Right forelimb (tissue), 1 donor: Measurements from ENCODE around the gene AGPAT2.

Source experiments
- DNase-seq: peaks from one replicate; pipeline ENCODE4 v3.0.0-alpha.2; 2018

AGPAT2 gene

DNA sequence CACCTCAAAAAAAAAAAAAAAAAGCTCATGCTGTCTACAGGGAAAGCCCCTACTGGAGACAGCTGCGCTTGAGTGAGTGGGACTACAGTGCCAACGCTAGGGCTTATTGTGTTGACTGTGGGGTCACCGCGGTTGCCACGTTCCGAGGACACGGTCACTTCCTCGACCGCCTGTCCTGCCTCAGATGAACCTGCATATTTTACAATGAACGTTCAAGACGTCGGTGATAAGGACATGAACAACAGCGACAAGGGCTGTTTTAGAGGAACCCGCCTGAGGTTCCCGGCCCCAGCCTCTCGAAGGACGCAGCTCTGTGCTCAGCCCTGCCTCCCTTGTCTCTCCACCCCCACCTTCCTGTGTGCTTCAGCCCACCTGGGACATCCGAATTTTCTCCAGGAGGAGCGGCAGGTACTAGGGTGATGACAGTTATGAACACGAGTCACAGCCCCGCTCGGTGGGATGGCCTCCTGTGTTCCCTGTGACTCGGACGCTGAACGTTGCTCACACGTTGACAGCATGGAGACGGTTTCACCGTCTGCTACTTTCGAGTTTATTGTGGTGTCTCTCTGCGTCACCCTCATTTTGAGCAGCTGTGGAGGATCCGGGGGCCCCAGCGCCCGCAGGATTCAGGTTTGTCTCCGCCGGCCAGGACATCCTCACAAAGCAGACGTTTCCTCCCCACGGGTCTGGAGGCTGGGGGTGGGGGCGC is 13.9 kb upstream of the AGPAT2 start:
- DNase-seq: no peak

DNA sequence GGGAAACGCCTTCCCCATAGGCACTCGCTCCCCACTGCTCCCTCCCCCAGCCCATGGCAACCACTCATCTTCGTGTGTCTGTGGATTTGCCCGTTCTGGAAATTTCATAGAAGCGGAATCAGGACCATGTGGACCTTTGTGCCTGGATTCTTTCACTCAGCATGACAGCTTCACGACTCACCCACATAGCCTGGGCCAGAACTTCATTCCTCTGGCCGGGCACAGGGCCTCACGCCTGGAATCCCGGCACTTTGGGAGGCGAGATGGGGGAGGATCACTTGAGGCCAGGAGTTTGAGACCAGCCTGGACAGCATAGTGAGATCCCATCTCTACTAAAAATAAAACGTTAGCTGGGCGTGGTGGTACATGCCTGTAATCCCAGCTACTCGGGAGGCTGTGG is 13.0 kb upstream of the AGPAT2 start:
- no peak for DNase-seq

DNA sequence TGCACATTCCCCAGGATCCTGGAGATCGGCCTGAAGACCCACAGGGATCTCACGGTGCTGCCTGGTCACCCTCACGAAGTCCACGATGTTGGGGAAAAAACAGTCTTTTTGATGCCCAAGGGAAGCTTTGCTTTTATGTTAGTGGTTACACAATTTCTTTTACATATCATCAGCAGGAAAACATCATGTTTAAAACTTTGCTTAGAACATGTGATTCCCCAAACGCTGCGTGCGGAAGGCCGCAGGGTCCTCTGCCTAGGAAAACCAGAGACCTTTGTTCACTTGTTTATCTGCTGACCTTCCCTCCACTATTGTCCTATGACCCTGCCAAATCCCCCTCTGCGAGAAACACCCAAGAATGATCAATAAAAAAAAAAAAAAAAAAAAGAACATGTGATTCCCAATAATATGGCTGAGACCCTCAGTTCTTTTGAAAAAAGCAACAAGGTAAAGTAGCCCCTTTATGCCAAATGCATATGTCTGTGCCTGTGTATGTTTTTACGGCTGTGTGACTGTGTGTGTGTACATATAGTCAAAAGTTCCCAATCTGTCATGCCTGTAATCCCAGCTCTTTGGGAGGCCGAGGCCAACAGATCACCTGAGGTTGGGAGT is 11.5 kb upstream of the AGPAT2 start:
- no peak for DNase-seq

DNA sequence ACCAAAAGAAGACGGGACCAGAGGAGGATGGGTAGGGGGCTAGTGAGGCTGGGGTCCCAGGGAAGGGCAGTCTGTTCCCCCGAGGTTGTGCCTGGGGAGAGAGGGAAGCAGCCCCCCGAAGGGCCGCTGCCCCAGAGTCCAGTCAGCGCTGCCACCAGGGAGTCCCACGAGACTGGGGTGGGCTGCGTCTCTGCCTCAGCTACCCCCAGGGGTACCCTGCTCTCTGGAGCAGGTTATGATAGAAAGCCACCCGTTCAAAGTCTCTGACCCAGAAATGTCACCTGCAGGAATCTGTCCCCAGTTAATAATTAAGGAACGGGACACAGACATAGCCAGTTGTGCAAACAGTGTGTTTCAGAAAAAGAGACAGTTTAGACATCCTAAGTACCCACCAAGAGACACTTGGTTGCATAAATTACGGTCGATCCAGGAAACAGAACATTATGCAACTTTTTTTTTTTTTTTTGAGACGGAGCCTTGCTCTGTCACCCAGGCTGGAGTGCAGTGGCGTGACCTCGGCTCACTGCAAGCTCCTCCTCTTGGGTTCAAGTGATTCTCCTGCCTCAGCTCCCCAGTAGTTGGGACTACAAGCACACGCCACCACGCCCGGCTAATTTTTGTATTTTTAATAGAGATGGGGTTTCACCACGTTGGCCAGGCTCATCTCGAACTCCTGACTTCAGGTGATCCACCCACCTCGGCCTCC is 10.7 kb upstream of the AGPAT2 start:
- DNase-seq: no peak

DNA sequence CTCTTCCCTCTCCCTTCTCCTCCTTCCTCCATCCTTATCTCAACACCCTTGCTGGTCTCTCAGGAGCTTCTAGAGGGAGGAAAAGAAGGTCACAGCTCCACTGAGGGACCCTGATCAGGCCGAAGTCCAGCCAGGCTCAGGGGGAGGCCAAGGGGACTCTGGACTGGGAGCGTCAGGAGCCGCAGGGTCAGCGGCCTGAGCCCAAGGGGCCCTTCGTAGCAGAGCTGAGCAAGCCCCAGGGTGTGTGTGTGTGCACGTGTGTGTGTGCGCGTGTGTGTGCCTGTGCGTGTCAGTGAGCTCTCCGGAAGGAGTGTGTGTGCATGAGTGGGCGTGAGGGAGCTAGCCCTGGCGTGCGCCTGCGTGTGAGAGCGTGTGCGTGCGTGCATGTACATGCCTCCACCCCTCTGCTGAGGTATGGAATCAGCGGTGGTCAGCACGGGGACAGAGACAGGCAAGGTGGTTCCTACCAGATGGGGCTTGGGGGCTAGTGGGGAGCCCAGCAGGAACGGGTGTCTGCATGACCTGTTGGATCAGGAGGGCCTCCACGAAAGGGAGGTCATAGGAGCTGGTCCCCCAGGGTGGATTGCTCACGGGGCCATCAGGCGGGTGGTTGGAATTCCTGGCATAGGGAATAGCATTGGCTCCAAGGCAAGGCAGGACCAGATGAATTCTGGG is 10.0 kb upstream of the AGPAT2 start:
- DNase-seq: no peak

DNA sequence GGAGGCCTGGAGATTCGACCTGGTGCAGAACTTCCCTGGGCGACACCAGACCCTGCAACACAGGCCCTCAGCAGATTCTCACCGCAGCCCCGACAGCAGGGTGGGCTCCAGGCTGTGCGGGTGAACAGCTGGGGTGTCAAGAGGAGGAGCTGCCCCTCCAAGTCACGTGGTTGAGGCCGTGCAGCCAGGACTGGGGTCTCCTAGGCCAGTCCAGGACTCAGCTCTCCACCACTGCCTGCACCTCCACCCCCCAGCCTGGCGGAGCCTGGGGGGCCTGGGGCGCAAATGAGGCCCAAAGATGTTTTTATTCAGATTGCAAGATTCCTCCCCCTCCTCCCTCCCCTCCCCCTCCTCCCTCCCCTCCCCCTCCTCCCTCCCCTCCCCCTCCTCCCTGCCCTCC is 9.2 kb upstream of the AGPAT2 start:
- DNase-seq: no peak

DNA sequence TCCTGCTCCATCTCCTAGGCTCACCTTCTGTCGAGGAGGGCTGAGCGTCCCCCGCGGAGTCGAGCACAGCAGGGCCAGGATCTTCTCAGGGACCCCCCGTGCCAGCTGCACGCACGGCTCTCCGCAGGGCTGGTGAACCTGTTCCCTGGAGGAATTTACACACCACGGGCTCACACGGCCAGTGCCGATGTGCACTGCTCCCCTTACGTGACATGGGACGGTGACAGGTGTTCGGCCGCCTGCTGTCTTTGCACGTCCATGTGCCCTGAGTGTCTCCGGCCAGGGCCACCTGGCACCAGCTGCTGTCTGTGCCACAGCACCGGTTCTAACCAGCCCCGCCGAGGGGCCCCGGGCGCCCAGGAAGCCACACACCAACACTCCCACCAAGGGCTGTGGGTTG is 8.7 kb upstream of the AGPAT2 start:
- DNase-seq: no peak

DNA sequence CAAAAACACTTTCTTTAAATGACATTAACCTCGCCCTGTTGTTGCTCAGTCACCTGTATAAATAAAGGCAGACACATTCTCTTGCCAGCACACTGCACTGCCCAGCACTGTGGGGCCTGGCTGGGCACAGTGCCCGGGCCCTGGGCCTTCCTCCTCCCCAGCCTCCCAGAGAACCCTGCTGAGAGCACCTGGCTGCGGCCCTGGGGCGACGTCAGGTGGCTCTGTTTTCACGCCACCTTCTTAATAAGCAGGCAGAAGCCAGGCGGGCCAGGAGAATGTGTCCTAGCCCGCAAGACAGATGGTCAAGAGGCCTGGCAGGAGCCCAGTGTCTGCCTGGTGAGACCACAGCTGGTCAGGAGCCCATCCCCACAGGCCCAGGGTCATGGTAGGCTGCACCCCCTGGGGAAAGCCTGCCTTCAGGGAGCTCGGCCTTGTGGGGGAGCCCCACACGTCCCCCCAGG is 8.2 kb upstream of the AGPAT2 start:
- DNase-seq: no peak

DNA sequence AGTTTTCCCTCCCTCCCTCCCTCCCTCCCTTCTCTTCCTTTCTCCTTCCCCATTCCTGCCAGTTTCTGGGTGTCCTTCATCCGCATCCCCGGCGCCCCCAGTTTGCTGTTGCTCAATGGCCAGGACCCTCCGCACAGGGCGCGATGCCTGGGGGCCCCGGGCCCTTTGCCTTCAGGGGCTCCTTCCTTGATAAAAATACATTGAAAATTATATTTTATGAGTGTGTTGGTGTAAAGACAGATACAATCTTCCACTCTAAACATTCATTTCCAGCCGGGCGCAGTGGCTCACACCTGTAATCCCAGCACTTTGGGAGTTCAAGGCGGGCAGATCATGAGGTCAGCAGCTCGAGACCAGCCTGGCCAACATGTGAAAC is 7.6 kb upstream of the AGPAT2 start:
- no peak for DNase-seq

DNA sequence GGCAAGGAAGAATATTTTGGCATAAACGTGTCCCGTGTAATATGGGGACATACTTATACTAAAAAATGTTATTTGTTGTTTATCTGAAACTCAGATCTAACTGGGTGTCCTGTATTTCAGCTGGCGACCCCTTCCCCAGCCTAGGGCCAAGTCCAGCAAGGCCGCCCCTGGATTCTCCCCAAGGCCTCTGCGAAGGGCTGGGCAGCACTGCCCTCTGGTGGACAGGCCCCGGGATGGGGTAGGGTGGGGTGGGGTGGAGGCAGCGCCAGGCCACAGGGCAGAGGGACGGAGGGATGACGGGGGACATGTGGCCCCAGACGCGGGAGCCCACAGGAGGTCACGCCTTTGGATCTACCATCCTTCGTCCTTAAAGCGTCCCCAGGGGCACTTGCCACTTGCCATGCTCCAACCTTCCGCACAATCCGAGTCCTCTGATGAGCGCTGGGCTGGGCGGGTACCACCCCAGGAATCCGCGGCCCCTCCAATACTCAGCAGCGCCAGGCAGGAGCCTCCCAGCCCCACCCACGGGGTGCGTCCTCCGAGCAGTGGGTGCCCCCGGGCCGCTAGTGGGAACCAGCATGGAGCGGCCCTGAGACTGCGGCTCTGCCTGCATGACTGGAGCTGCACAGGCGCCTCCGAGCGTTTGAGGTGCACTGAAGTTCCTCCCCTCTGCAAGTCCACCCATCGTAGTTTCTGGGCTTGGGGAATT is 7.1 kb upstream of the AGPAT2 start:
- DNase-seq: no peak

DNA sequence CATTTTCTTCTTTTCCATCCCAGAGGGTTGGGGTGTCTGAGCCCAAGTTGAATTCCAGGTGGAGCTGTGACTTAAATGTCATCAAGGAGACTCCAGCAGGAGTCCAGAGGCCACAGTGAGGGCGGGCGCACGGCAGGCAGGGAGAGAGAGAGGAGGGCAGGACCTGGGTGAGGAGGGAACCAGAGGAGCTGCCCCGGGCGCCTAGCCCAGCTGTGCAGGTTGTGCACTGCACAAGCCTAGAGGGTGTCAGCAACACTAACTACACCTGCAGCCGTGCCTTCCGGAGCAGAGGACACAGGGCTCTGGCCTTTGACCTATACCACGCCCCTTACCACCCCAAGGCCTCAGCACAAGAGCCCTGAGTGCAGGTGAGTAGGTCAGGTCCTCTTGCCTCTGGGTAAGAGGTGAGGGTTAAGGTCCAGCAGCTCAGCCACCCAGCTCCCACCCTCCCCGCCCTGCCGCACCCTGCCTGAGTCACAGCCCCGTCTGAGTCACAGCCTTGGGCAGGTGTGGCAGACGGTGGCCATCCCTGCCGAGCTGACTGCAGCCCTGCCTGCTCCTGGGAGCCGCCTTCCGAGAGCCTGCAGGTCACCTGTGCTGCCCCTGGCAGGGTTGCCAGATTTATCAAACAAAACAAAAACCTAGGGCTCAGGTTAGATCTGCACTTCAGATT is 6.4 kb upstream of the AGPAT2 start:
- DNase-seq: no peak

DNA sequence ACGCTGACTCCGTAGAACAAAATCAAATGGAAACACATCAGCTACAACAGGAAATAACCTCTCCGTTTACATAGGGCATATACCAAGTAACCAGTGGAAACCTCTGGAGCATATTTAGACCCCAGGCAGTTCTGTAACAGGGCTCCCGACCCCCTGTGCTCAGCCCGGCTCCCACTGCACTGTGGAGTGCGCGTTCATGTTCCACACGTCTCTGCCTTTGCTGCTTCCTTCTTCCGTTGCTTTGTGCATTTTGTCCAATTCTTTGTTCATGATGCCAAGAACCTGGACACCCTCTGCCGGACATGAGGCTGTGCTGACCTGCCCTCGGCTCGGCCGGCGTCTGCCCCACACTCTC is 5.9 kb upstream of the AGPAT2 start:
- DNase-seq: no peak

DNA sequence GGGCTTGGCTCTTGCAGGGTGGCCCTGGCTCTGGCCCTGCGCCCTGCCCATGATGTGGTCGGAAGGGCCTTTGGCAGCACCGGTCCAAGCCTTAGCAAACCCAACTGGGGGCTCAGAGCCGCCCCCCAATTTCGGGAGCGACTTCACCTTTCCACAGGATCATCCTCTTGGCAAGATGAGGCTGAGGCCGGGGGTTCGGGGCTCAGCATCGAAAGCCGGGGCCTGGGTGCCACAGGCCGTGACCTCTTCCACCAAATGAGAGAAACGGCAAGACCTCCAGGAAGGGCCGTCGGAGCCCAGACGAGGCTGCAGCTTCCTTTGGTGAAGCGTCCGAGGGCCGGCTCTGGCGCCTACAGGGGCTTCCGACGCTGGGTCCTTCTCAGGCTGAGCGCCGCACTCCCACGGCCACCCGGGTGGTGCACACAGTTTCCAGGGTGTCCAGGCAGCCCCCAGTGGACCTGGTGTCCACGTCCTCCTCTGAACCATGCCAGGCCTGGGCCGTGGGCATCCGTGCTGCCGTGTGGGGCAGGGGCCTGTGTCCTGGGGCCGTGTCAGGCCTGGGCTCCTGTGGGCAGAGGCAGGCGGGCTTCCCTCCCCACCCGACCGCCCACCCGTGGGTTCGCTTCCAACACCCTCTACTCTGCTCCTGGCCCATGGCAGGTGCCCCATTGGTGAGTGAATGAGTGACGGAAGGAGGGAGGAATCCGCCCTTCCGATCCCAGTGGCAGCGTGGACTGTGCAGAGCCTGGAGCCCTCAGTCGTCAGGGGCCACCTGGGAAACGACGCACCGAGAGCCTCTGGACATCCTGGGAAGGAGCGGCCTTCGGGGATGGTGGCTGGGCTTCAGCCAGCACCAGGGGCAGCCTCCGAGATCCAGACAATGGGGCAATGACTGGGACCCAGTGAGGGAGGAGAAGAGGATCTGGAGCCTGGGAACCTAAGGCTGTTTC is 5.2 kb upstream of the AGPAT2 start:
- no peak for DNase-seq

DNA sequence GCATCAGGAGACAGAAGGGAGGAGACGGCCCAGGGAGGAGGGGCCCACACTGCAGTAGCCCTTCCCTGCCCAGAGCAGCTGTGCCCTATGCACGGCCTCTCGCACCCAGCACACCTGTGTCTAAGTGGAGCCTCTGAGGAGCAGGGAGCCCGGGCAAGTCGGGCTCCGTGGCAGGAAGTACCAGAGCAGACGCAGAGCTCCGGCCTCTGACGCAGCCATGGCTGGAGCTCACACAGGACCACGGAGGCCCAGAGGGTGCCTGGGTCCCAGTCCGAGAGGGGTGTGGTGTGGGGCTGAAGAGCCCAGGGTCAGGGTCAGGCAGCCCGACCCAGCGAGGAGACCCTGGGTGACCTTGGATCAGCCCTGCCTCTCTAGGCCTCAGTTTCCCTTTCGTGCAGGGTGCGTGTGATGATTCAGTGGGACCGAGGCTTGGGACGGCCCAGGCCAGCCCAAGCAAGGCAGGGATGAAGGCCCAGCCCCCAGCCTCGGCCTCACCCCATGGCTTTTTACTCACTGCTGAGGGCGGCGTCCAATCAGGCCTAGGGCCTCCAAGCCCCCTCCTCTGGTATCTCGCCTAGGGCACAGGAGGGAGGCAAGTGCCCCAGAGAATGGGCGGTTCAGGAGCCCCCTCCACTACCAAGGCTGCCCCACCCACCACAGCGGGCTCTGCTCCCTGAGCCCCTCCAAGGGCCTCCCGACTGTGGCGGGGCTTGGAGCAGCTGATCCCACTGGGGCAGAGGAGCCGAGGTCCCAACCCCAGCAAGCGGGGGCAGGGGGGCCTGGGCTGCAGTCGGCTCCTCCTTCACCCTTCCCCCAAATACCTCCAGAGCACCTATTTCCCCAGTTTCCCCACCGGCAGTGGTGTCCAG is 4.3 kb upstream of the AGPAT2 start:
- no peak for DNase-seq

DNA sequence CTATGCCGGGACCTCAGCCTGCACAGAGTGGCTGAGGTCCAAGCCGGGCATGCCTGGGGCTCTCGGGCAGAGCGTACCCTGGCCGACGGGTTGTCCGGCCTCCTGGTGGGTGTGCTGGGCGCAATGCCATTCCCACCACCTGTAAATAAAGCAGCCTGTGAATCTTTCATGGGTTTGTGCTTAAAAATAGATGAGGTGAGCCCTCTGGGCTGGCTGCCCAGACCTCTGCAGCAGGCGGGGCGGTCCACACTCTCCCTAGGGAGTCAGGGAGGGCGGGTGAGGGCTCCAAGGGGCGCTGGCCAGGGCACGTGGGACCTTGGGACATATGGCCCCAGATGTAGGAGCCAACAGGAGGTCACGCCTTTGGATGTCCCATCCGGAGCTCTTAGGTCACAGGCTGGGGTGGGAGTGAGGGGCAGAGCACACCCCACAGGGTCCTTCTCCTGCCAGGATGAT is 3.6 kb upstream of the AGPAT2 start:
- no peak for DNase-seq

DNA sequence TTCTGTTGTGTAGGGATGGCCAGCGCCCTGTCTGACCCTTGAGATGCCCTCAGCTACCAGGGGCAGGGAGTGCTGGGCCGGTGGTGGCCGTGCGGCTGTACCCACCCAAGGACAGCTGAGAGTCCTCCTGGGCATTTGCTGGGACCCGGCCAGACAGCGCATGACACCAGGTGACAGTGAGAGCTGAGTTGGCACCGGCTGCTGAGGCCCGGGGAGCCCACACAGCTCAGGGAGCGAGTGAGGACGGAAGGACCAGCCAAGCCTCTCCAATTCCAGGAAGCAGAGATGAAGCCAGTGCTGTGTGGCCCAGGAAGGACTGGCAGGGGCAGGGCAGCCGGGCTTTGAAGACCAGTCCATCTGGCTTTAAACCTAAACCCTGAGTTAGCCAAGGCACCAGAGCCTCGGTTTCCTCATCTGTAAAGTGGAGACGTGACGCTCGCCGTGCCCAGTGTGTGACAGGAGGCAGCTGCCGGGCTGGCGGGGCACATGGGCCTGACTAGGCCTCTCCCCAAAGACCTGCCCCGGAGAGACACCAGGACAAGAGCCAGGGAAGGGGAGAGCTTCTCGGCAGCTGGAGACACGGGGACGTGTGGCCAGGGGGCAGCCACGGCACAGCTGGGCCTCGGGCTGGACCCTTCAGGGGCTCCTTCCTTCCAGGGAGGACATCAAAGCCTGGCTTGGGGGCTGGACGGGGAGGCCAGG is 3.0 kb upstream of the AGPAT2 start:
- no peak for DNase-seq

DNA sequence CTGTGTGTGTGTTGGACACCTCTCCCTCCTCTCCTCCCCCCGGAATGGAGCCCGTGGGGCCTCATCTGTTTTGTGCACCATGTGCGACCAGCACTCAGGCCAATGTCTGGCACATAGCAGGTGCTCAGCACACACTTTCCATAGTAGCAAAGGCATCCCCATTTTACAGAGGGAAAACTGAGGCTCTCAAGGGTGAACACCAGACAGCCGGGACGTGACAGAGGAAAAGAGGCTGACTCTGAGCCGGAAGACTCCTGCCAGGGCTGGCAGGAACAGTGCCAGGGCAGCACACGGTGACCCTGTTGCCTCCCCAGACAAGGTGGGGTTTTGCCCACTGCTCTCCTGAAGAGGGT is 1.8 kb upstream of the AGPAT2 start:
- no peak for DNase-seq

DNA sequence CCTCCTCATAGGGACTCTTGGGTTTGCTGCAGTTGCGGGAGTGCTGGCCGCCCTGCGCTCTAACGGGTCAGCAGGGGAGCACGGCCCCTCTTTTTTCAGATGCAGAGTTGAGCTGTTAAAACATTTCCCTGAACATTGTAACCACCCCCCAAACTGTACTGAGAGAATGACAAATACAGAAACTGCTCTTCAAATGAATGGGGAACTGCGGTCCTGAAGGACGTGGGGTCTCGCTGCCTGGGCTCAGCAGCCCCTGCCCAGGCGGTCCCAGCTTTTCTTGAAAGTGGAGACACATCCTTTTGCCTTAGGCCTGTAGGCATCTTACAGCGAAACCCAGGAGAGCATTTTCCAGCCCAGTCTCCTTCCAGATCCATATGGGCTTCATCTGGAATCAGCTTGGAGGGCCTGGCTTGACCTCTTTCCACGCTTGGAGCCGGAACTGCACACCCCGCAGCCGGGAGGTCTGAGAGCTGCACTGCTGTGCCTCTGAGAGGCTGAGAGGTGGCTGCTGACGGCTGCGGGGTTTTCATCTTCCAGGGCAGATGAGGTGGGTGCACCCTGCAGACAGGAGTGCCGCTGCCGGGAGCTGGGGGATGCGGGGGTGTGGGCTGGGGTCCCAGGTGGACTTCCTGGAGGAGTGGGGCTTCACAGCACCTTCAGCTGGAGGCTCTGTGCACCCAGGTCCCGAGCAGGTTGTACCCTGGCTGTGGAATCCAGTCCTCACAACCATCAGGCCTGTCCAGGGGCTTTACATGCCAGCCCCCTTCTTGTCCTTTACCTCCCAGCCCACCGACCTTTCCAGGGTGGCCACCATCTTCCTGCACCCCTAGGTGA is 1.2 kb upstream of the AGPAT2 start:
- no peak for DNase-seq

DNA sequence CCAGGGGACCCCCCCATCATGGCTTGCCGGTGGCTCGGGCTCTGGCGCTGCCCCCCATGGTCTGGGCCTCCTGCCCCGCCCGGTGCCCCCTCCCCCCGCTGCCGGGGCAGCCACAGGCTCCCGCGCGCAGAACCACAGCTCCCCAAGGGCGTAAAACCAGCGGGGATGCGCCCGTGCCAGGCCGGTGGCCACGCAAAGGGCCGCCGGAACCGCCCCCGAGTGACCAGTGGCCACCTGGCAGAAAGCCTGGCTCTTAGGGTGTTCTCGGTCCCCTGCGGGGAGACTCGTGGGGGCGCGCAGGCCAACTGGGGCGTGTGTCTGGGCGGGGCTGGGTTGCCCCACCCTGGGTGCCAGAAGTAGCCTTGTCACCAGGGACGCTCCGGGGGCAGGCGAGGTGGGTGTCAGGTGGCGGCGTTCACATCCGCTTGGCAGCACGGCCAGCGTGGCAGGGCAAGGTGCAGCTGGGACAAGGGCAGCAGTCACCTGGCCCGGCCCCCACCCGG is 515 bp upstream of the AGPAT2 start:
- no peak for DNase-seq
